ENCODE results near the gene TECTB.

TECTB gene

GRCh38 chr10:112262546-112262945 lies 20.7 kb upstream of the TECTB start:
- no peak overlapping the region for H3K4me3 ChIP-seq (ENCODE audit: low read depth, low read length)
- no peak for DNase-seq (ENCODE audit: low read depth, low spot score)
- in situ Hi-C loops (cut with HindIII; ENCODE audit: low sequenced_read_pairs) = no loop called here
- TF ChIP-seq CTCF (IDR thresholded peaks at IDR 0.05; ENCODE audit: low read depth, low read length) = no peak

GRCh38 chr10:112265745-112266144 lies 17.5 kb upstream of the TECTB start:
- in situ Hi-C loops (cut with HindIII; ENCODE audit: low sequenced_read_pairs) = no loop called here
- H3K4me3 ChIP-seq (ENCODE audit: low read depth, low read length) = no peak overlapping the region
- no peak for TF ChIP-seq CTCF (IDR thresholded peaks at IDR 0.05; ENCODE audit: low read depth, low read length)
- no peak for DNase-seq (ENCODE audit: low read depth, low spot score)

GRCh38 chr10:112269266-112269665 lies 13.9 kb upstream of the TECTB start:
- no peak for TF ChIP-seq CTCF (IDR thresholded peaks at IDR 0.05; ENCODE audit: low read depth, low read length)
- no peak for DNase-seq (ENCODE audit: low read depth, low spot score)
- H3K4me3 ChIP-seq (ENCODE audit: low read depth, low read length) = no peak overlapping the region
- in situ Hi-C loops (cut with HindIII; ENCODE audit: low sequenced_read_pairs) = no loop called here

GRCh38 chr10:112271982-112272381 lies 11.2 kb upstream of the TECTB start:
- in situ Hi-C loops (cut with HindIII; ENCODE audit: low sequenced_read_pairs) = no loop called here
- DNase-seq (ENCODE audit: low read depth, low spot score) = peak; percentile 3
- no peak for TF ChIP-seq CTCF (IDR thresholded peaks at IDR 0.05; ENCODE audit: low read depth, low read length)
- H3K4me3 ChIP-seq (ENCODE audit: low read depth, low read length) = no peak overlapping the region

- no peak for DNase-seq (ENCODE audit: low read depth, low spot score)
- in situ Hi-C loops (cut with HindIII; ENCODE audit: low sequenced_read_pairs) = no loop called here
- no peak for TF ChIP-seq CTCF (IDR thresholded peaks at IDR 0.05; ENCODE audit: low read depth, low read length)
- no peak overlapping the region for H3K4me3 ChIP-seq (ENCODE audit: low read depth, low read length)
Observed at GRCh38 chr10:112274831-112275230, 8.4 kb upstream of the TECTB start.

- in situ Hi-C loops (cut with HindIII; ENCODE audit: low sequenced_read_pairs) = no loop called here
- H3K4me3 ChIP-seq (ENCODE audit: low read depth, low read length) = no peak overlapping the region
- DNase-seq (ENCODE audit: low read depth, low spot score) = no peak
- TF ChIP-seq CTCF (IDR thresholded peaks at IDR 0.05; ENCODE audit: low read depth, low read length) = no peak
Observed at GRCh38 chr10:112275512-112276245, 7.5 kb upstream of the TECTB start.

Data from astrocyte of the spinal cord (primary cell).